ENCODE data around the gene DPM1. TPM values are rescaled to one million over a fixed set of nuclear protein-coding genes. Genes with fewer than 3 reads are reported as not detected.

DPM1 gene
- total RNA-seq, 1 donor from 2014 or later, result 39.8 TPM

GRCh38 chr20:50933589-50933988, 24.7 kb downstream of the DPM1 start:
- Mint-ChIP-seq H3K27ac (peak overlapping the region; percentile 97), H3K36me3 (ENCODE audit: low read depth) (peaks cover 56% of the 10 kb centered on the region), H3K4me1 (peaks cover 17% of the 10 kb centered on the region), H3K4me3 (no peak overlapping the region), H3K9me3 (no peaks in the 10 kb centered on the region), H3K27me3 (no peaks in the 10 kb centered on the region)
- DNase-seq (no peak), ATAC-seq (ENCODE audit: low read depth) (no peak)
- POLR2A ChIA-PET, result interaction anchor here (6.8 kb wide), 1 partner anchor 141 kb away, joined by 364 read pairs; the partner anchor contains the start of gene BCAS4
- TF ChIP-seq, protein P1, sequence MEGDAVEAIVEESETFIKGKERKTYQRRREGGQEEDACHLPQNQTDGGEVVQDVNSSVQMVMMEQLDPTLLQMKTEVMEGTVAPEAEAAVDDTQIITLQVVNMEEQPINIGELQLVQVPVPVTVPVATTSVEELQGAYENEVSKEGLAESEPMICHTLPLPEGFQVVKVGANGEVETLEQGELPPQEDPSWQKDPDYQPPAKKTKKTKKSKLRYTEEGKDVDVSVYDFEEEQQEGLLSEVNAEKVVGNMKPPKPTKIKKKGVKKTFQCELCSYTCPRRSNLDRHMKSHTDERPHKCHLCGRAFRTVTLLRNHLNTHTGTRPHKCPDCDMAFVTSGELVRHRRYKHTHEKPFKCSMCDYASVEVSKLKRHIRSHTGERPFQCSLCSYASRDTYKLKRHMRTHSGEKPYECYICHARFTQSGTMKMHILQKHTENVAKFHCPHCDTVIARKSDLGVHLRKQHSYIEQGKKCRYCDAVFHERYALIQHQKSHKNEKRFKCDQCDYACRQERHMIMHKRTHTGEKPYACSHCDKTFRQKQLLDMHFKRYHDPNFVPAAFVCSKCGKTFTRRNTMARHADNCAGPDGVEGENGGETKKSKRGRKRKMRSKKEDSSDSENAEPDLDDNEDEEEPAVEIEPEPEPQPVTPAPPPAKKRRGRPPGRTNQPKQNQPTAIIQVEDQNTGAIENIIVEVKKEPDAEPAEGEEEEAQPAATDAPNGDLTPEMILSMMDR (IDR thresholded peaks at IDR 0.05), result no peak
- intact Hi-C loops (cut with micrococcal nuclease), result no loop called here
- CTCF ChIA-PET, result interaction anchor here (0.9 to 9.0 kb wide), 2 partner anchors 25 to 140 kb away, joined by 4 to 231 read pairs; partner anchors contain the start of genes BCAS4, DPM1 and MOCS3

DNA sequence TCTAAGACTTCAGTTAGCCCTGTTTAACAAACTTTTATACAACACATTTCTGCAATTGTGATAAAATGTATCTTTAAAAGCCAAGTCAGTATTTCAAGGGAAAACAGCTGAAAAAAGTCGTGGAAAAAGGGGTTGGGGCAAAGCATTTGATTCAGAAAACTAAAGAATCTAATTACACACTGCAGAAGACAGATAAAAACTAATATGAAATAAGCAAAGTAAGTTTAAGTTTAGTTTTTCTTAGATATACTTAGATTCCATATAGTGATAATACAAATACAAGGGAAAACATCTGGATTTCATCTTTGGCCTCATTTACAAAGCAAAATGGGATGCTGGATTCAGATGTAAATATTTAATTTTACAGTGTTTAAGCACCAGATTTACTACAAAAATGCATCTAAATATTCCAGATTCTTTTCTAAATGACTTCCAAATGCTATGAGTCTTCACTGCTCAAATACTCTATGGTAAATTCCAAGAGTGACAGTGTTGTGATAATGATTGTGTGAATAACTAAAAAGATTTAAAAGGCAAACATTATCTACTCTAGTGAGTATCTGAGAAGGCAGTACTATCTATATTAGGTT, 25.5 kb downstream of the DPM1 start:
- H3K4me1 Mint-ChIP-seq, result peaks cover 25% of the 10 kb centered on the region
- ChIA-PET CTCF (interaction anchor here (0.9 to 9.0 kb wide), 3 partner anchors 26 to 140 kb away, joined by 4 to 231 read pairs (median 26); partner anchors contain the start of genes BCAS4, DPM1 and MOCS3), POLR2A (interaction anchor here (1.0 to 6.8 kb wide), 8 partner anchors 9 to 140 kb away, joined by 3 to 364 read pairs (median 44); partner anchors contain the start of genes BCAS4, DPM1 and MOCS3)
- TF ChIP-seq, protein P1 (IDR thresholded peaks at IDR 0.05), result no peak
- DNase-seq, result no peak
- no peak for ATAC-seq (ENCODE audit: low read depth)
- peak overlapping the region; percentile 97 for H3K27ac Mint-ChIP-seq
- peaks cover 58% of the 10 kb centered on the region for H3K36me3 Mint-ChIP-seq (ENCODE audit: low read depth)
- intact Hi-C loops (cut with micrococcal nuclease), result no loop called here
- H3K27me3 Mint-ChIP-seq, result no peaks in the 10 kb centered on the region
- H3K4me3 Mint-ChIP-seq, result peak overlapping the region; percentile 91
- no peaks in the 10 kb centered on the region for H3K9me3 Mint-ChIP-seq

DNA sequence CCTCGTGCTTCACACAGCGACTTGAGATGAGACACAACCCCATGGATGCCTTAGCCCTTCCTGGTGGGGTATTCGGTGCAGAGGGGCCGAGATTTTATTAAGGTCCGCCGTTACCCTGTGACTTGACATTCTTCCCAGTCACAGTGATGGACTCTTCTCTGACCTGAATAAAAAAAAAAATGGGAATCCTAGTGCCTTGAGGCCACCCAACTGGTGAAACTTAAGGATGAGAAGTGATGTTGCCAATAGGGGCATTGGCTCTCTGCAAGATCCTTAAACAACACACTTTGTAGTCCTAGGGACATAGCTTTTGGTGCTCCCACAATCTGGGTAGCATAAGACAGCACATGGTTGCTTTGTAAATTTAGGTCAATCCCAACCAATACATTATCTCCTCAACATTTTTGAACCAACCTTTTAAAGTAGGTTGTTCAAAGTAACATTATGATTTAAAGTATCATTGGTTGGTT, 26.3 kb downstream of the DPM1 start:
- H3K27ac Mint-ChIP-seq, result peak overlapping the region; percentile 97
- H3K36me3 Mint-ChIP-seq (ENCODE audit: low read depth), result peaks cover 62% of the 10 kb centered on the region
- DNase-seq (no peak), ATAC-seq (ENCODE audit: low read depth) (no peak)
- TF ChIP-seq, protein P1 (IDR thresholded peaks at IDR 0.05), result no peak
- CTCF ChIA-PET, result interaction anchor here (0.7 to 9.0 kb wide), 6 partner anchors 26 to 139 kb away, joined by 3 to 231 read pairs (median 6); partner anchors contain the start of genes BCAS4, DPM1 and MOCS3
- intact Hi-C loops (cut with micrococcal nuclease), result no loop called here
- H3K4me3 Mint-ChIP-seq, result peak overlapping the region; percentile 91
- no peaks in the 10 kb centered on the region for H3K27me3 Mint-ChIP-seq
- no peaks in the 10 kb centered on the region for H3K9me3 Mint-ChIP-seq
- POLR2A ChIA-PET, result interaction anchor here (0.6 to 6.8 kb wide), 22 partner anchors 8 to 473 kb away, joined by 3 to 364 read pairs (median 8); partner anchors contain the start of genes BCAS4, DPM1, MOCS3 and PARD6B
- peaks cover 32% of the 10 kb centered on the region for H3K4me1 Mint-ChIP-seq

- Mint-ChIP-seq H3K4me1 (peaks cover 37% of the 10 kb centered on the region), H3K9me3 (no peaks in the 10 kb centered on the region), H3K27ac (peak within 1 kb of the TSS; percentile 97), H3K27me3 (no peaks in the 10 kb centered on the region), H3K4me3 (peak within 1 kb of the TSS; percentile 91), H3K36me3 (ENCODE audit: low read depth) (peaks cover 60% of the 10 kb centered on the region)
- peak; percentile 68 for ATAC-seq (ENCODE audit: low read depth)
- ChIA-PET POLR2A (interaction anchor here (0.5 to 6.8 kb wide), 36 partner anchors 9 to 810 kb away, joined by 3 to 364 read pairs (median 5); partner anchors contain the start of genes BCAS4, DPM1, MOCS3 and NFATC2), CTCF (interaction anchor here (0.6 to 9.0 kb wide), 13 partner anchors 11 to 143 kb away, joined by 3 to 231 read pairs (median 4); partner anchors contain the start of genes BCAS4, DPM1 and MOCS3)
- DNase-seq, result peak; percentile 85
- TF ChIP-seq, protein P1 (IDR thresholded peaks at IDR 0.05), result no peak
- intact Hi-C loops (cut with micrococcal nuclease), result loop anchor here (1.0 kb wide), 4 partner anchors 27 to 421 kb away; partner anchors contain the start of genes DPM1, MOCS3, PARD6B and PTPN1
These were observed 26.9 kb downstream of the DPM1 start, which contains the start of gene ADNP for GRCh38 chr20:50931306-50932015. ADNP (minus strand) TSS chr20:50931437; CDS start chr20:50903996, 27,441 bp downstream.

Data from activated B cell treated with CpG ODN at 0.5 μM for 24 hours (primary cell).